Endothelial cell of umbilical vein (primary cell): ENCODE data around the gene RFC5. TPM values are rescaled to one million over a fixed set of nuclear protein-coding genes. Genes with fewer than 3 reads are reported as not detected.

Experiments
- BruUV-seq: library from RNA; stranded (reverse); fragments of 400-500 nt; replicated peaks from 2 replicates; lab custom pipeline; 2021; lab: Mats Ljungman, UMichigan
- CTCF ChIA-PET: fragments of 300-600, 350-600 bp; sonication (Branson Sonifier 250); formaldehyde crosslinking; loops from one replicate; lab custom pipeline; 2021; ENCODE audit warnings: antibody characterized with exemption, inconsistent platforms; lab: Charles Lee
- POLR2A ChIA-PET: fragments of 300-600, 350-600 bp; sonication (Branson Sonifier 250); formaldehyde crosslinking; loops from one replicate; lab custom pipeline; 2021; ENCODE audit warnings: antibody characterized with exemption, inconsistent platforms; lab: Charles Lee
- DNase-seq: peaks from one replicate; pipeline ENCODE4 v3.0.0-alpha.2; 2011; ENCODE audit warnings: low read depth, low spot score
- FAIRE-seq: peaks from 2 replicates; lab custom pipeline; 2011; peaks lifted over from hg19 to GRCh38; lab: Jason Lieb, UNC
- H2AFZ ChIP-seq: 2 replicates; pipeline ENCODE4 v1.6.0; 2012; ENCODE audit warnings: low read depth, low read length, control low read depth, inconsistent platforms
- H3K27ac ChIP-seq: 2 replicates; pipeline ENCODE4 v1.5.1; 2011; ENCODE audit warnings: low read depth, mild to moderate bottlenecking, control low read depth, low read length, moderate library complexity; ENCODE audit not compliant: insufficient read depth
- H3K27me3 ChIP-seq, 2 experiments: 2 replicates each; pipeline versions ENCODE4 v1.6.0 to v1.6.1; 2011; ENCODE audit warnings: low read length in 2 of 2, mixed read lengths in 1 of 2; ENCODE audit not compliant: control insufficient read depth in 2 of 2, insufficient read depth in 2 of 2
- H3K36me3 ChIP-seq, 2 experiments: 2 replicates in 1 of 2; 3 replicates in 1 of 2; pipeline ENCODE4 v1.5.1; 2011; ENCODE audit warnings: low read length in 2 of 2, mild to moderate bottlenecking in 1 of 2, moderate library complexity in 1 of 2; ENCODE audit not compliant: control insufficient read depth in 2 of 2, insufficient read depth in 2 of 2; ENCODE audit errors: extremely low read depth in 1 of 2
- H3K4me1 ChIP-seq: 3 replicates; pipeline ENCODE4 v1.5.1; 2011; ENCODE audit warnings: mild to moderate bottlenecking, low read length; ENCODE audit not compliant: control insufficient read depth, insufficient read depth; ENCODE audit errors: extremely low read depth
- H3K4me2 ChIP-seq: 2 replicates; pipeline ENCODE4 v1.6.1; 2011; ENCODE audit warnings: low read length, control low read depth, mixed read lengths; ENCODE audit not compliant: insufficient read depth
- H3K4me3 ChIP-seq, 3 experiments: fragments of 200-600 bp in 1 of 3; sonication (generic), shearing (Covaris generic) in 1 of 3; replicated peaks in 1 of 3; 2 replicates each; pipeline ENCODE4 v1.5.1; 2011 to 2016; ENCODE audit warnings: control low read depth in 3 of 3, low read length in 3 of 3, mild to moderate bottlenecking in 2 of 3, inconsistent platforms in 1 of 3, low read depth in 1 of 3, moderate library complexity in 1 of 3; ENCODE audit not compliant: insufficient read depth in 1 of 3
- H3K79me2 ChIP-seq: 2 replicates; pipeline ENCODE4 v1.6.0; 2012; ENCODE audit warnings: low read length, inconsistent platforms; ENCODE audit not compliant: control insufficient read depth, insufficient read depth
- H3K9ac ChIP-seq: replicated peaks from 2 replicates; pipeline ENCODE3; 2011; ENCODE audit warnings: low read length, control low read depth; ENCODE audit not compliant: insufficient read depth; ENCODE audit errors: extremely low read depth
- H3K9me1 ChIP-seq: replicated peaks from 3 replicates; pipeline ENCODE4 v1.6.0; 2011; ENCODE audit warnings: mild to moderate bottlenecking, low read length; ENCODE audit not compliant: control insufficient read depth, insufficient read depth; ENCODE audit errors: extremely low read depth
- H3K9me3 ChIP-seq: replicated peaks from 2 replicates; pipeline ENCODE4 v1.5.1; 2012; ENCODE audit warnings: low read length, inconsistent platforms; ENCODE audit not compliant: control insufficient read depth, insufficient read depth
- H4K20me1 ChIP-seq: replicated peaks from 2 replicates; pipeline ENCODE3; 2011; ENCODE audit warnings: mild to moderate bottlenecking, low read length; ENCODE audit not compliant: control insufficient read depth, insufficient read depth; ENCODE audit errors: extremely low read depth
- EZH2 ChIP-seq: IDR thresholded peaks from 2 replicates; pipeline ENCODE4 v1.6.1; 2012; ENCODE audit warnings: borderline replicate concordance, low read depth, mild to moderate bottlenecking, moderate library complexity, low read length, inconsistent platforms; ENCODE audit not compliant: severe bottlenecking
- FOS ChIP-seq: IDR thresholded peaks from 2 replicates; pipeline ENCODE4 v1.6.1; 2011; ENCODE audit warnings: mild to moderate bottlenecking, low read length, moderate library complexity, borderline replicate concordance; ENCODE audit not compliant: insufficient read depth
- GATA2 ChIP-seq: IDR thresholded peaks from 2 replicates; pipeline ENCODE4 v1.7.0; 2011; ENCODE audit warnings: low read depth, mild to moderate bottlenecking, moderate library complexity, mixed read lengths, low read length; ENCODE audit not compliant: insufficient read length, insufficient read depth
- JUN ChIP-seq: IDR thresholded peaks from 2 replicates; pipeline ENCODE4 v1.6.1; 2011; ENCODE audit warnings: borderline replicate concordance, low read depth; ENCODE audit not compliant: insufficient read length, insufficient read depth
- MYC ChIP-seq: IDR thresholded peaks from one replicate; pipeline ENCODE4 v1.6.1; 2011; ENCODE audit warnings: mild to moderate bottlenecking, low read depth, low read length
- POLR2A ChIP-seq: IDR thresholded peaks from 2 replicates; pipeline ENCODE4 v1.6.1; 2012; ENCODE audit warnings: low read depth, mild to moderate bottlenecking, control low read depth, low read length
- POLR2AphosphoS5 ChIP-seq: IDR thresholded peaks from 2 replicates; pipeline ENCODE4 v1.6.1; 2012; ENCODE audit warnings: low read depth, mild to moderate bottlenecking, control low read depth, low read length, moderate library complexity; ENCODE audit not compliant: insufficient read depth
- dilution Hi-C: fragments of 300-500 bp; cut with MboI; formaldehyde crosslinking; loops from one replicate; pipeline ENCODE4 v1.15.0; 2019; ENCODE audit warnings: low sequenced_read_pairs; ENCODE audit not compliant: extremely low pct_ligation_motif_present
- intact Hi-C: fragments of 100-400 bp; cut with micrococcal nuclease; formaldehyde crosslinking; loops from one replicate; pipeline ENCODE4 v1.10.0; 2022
- polyA plus RNA-seq, 4 experiments: library from polyadenylated mRNA; depleted of rRNA in 3 of 4; stranded (reverse) in 3 of 4; unstranded in 1 of 4; fragments of >200 nt; gene quantifications; 2 replicates each; pipeline versions ENCODE4 v1.2.1 to v1.2.3, GENCODE V29; 2011 to 2012; ENCODE audit warnings: missing spikeins in 1 of 4
- total RNA-seq: library from RNA; stranded (reverse); gene quantifications from 2 replicates; pipeline ENCODE4 v1.2.3, GENCODE V29; 2021
- TF ChIP-seq, protein P1 (sequence below), 2 donors: IDR thresholded peaks; 1 replicate in 1 of 2; 2 replicates in 1 of 2; pipeline ENCODE4 v1.5.1; 2011; ENCODE audit warnings: low read length in 2 of 2, mild to moderate bottlenecking in 2 of 2, moderate library complexity in 2 of 2, control low read depth in 1 of 2, inconsistent platforms in 1 of 2, low read depth in 1 of 2; ENCODE audit not compliant: insufficient read depth in 1 of 2; ENCODE audit errors: extremely low read depth in 1 of 2

Gene RFC5
- total and polyA plus RNA-seq, 2 donors (not counting 3 experiments of a cell fraction or from before 2014, with no cell fraction given): 18.1 to 23.3 TPM

DNA sequence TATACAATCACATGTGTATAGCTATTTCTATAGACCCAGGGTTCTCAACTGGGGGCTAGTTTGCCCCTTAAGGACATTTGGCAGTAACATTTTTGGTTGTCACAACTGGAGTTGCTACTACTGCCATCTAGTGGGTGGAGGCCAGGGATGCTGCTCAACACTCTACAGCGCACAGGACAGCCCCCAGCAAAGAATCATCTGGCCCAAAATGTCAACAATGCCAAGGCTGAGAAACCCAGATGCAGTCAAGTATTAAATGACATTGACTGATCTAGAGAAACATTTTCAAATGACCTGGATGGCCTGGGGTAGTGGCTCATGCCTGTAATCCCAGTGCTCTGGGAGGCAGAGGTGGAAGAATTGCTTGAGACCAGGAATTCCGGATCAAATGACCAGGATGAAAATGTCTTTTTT lies 38.6 kb downstream of the RFC5 start:
- Histone ChIP-seq H3K79me2 (peaks cover 21% of the 10 kb centered on the region), H3K36me3 (peaks cover 0 to 5% of the 10 kb centered on the region in 2 experiments), H3K27ac (no peak overlapping the region), H3K4me1 (peaks cover 36% of the 10 kb centered on the region), H3K9ac (no peak overlapping the region), H3K4me3 (no peak overlapping the region), H4K20me1 (no peaks in the 10 kb centered on the region), H3K9me3 (no peaks in the 10 kb centered on the region), H3K9me1 (no peaks in the 10 kb centered on the region), H3K27me3 (no peaks in the 10 kb centered on the region), H3K4me2 (no peak overlapping the region), H2AFZ (no peak overlapping the region)
- POLR2A ChIA-PET: no interaction called here
- CTCF ChIA-PET: interaction anchor here (1.0 to 1.1 kb wide), 2 partner anchors 9 to 180 kb away, joined by 4 to 7 read pairs; no protein-coding TSS in a partner anchor
- dilution Hi-C loops (no loop called here), intact Hi-C loops (loop anchor here (2.0 kb wide), 1 partner anchor 180 kb away; no protein-coding TSS in a partner anchor)
- peak; percentile 61 for DNase-seq
- TF ChIP-seq FOS: peak; percentile 12
- TF ChIP-seq POLR2AphosphoS5: peak; percentile 13
- TF ChIP-seq, protein P1, sequence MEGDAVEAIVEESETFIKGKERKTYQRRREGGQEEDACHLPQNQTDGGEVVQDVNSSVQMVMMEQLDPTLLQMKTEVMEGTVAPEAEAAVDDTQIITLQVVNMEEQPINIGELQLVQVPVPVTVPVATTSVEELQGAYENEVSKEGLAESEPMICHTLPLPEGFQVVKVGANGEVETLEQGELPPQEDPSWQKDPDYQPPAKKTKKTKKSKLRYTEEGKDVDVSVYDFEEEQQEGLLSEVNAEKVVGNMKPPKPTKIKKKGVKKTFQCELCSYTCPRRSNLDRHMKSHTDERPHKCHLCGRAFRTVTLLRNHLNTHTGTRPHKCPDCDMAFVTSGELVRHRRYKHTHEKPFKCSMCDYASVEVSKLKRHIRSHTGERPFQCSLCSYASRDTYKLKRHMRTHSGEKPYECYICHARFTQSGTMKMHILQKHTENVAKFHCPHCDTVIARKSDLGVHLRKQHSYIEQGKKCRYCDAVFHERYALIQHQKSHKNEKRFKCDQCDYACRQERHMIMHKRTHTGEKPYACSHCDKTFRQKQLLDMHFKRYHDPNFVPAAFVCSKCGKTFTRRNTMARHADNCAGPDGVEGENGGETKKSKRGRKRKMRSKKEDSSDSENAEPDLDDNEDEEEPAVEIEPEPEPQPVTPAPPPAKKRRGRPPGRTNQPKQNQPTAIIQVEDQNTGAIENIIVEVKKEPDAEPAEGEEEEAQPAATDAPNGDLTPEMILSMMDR (IDR thresholded peaks at IDR 0.05; ENCODE audit: extremely low read depth in 1 of 2, insufficient read depth in 1 of 2, low read depth in 1 of 2, low read length in 2 of 2): peak; percentile 58 to 68
- TF ChIP-seq POLR2A: no peak
- peak; percentile 28 for TF ChIP-seq GATA2
- TF ChIP-seq MYC: no peak
- no peak for TF ChIP-seq JUN
- no peak for TF ChIP-seq EZH2
- peak; percentile 67 for FAIRE-seq
- BruUV-seq: no TSS peak
